DMS153 (cell line): ENCODE results near the gene ZNF230.

Source experiments
- DNase-seq: peaks from one replicate; lab custom pipeline; 2025; lab: John Stamatoyannopoulos, UW

Gene ZNF230

GRCh38 chr19:44002566-44003460 is at the start of gene ZNF230:
Gene ZNF230, plus strand, starts transcription at chr19:44002957. Its CDS starts 4,122 bp downstream, at chr19:44007079.
- DNase-seq = peak; percentile 89

- no peak for DNase-seq
These were observed 45.9 kb upstream of the ZNF230 start for GRCh38 chr19:43956827-43957226.

- DNase-seq = no peak
These were observed 44.9 kb upstream of the ZNF230 start for GRCh38 chr19:43957891-43958290.

- DNase-seq = no peak
These were observed 42.3 kb upstream of the ZNF230 start for GRCh38 chr19:43960411-43960810.

- DNase-seq = no peak
These were observed 36.6 kb upstream of the ZNF230 start for GRCh38 chr19:43966079-43966694.

- no peak for DNase-seq
These were observed 26.0 kb upstream of the ZNF230 start for GRCh38 chr19:43976732-43977131.

- no peak for DNase-seq
These were observed 19.2 kb upstream of the ZNF230 start for GRCh38 chr19:43983544-43983911.

GRCh38 chr19:43983912-43984686 is 18.7 kb upstream of the ZNF230 start, which contains the start of gene ZNF155:
Gene ZNF155, plus strand, starts transcription at chr19:43984188. Its CDS starts 4,356 bp downstream, at chr19:43988544.
- DNase-seq = peak; percentile 89

- DNase-seq = no peak
These were observed 18.1 kb upstream of the ZNF230 start for GRCh38 chr19:43984687-43985000.

- DNase-seq = no peak
These were observed 5.0 kb upstream of the ZNF230 start for GRCh38 chr19:43997631-43998290.

- no peak for DNase-seq
These were observed 568 bp upstream of the ZNF230 start for GRCh38 chr19:44002212-44002565.

GRCh38 chr19:44003461-44004009 is 778 bp downstream of the ZNF230 start:
- DNase-seq = no peak

GRCh38 chr19:44005973-44006372 is 3.2 kb downstream of the ZNF230 start:
- no peak for DNase-seq

- no peak for DNase-seq
These were observed 4.7 kb downstream of the ZNF230 start for GRCh38 chr19:44007473-44007872.

GRCh38 chr19:44010468-44010867 is 7.7 kb downstream of the ZNF230 start:
- no peak for DNase-seq

- no peak for DNase-seq
These were observed 16.7 kb downstream of the ZNF230 start for GRCh38 chr19:44019498-44019897.

- DNase-seq = no peak
These were observed 18.5 kb downstream of the ZNF230 start for GRCh38 chr19:44021221-44021620.

- DNase-seq = no peak
These were observed 22.1 kb downstream of the ZNF230 start for GRCh38 chr19:44024900-44025216.

- DNase-seq = peak; percentile 60
These were observed 22.6 kb downstream of the ZNF230 start, which contains the start of gene ZNF222 for GRCh38 chr19:44025217-44025936. Gene ZNF222, plus strand, starts transcription at chr19:44025379. Its CDS starts 58 bp downstream, at chr19:44025437.

- DNase-seq = no peak
These were observed 23.9 kb downstream of the ZNF230 start for GRCh38 chr19:44026622-44027021.

GRCh38 chr19:44032001-44032610 is 29.3 kb downstream of the ZNF230 start:
- DNase-seq = no peak
